Esophagus muscularis mucosa (tissue), 4 donors: ENCODE measurements around the gene SERPINH1. TPM values are rescaled to one million over a fixed set of nuclear protein-coding genes. Genes with fewer than 3 reads are reported as not detected.

Source experiments
- DNase-seq: peaks from one replicate; pipeline ENCODE4 v3.0.0-alpha.2; 2017; ENCODE audit errors: extremely low spot score
- H3K27ac ChIP-seq, 4 donors: fragments of 200-600 bp; sonication (generic); replicated peaks in 1 of 4; 1 replicate in 3 of 4; 2 replicates in 1 of 4; pipeline ENCODE4 v1.5.1; 2016 to 2019; ENCODE audit warnings: mild to moderate bottlenecking in 1 of 4
- H3K27me3 ChIP-seq, 4 donors: fragments of 200-600 bp; sonication (generic); one replicate each; pipeline versions ENCODE4 v1.5.1 to v1.6.0; 2016 to 2019
- H3K36me3 ChIP-seq, 4 donors: fragments of 200-600 bp; sonication (generic); one replicate each; pipeline ENCODE4 v1.5.1; 2016 to 2019
- H3K4me1 ChIP-seq, 4 donors: fragments of 200-600 bp; sonication (generic); one replicate each; pipeline ENCODE4 v1.5.1; 2016 to 2019
- H3K4me3 ChIP-seq, 4 donors: fragments of 200-600 bp; sonication (generic); 1 replicate in 2 of 4; 2 replicates in 2 of 4; pipeline ENCODE4 v1.5.1; 2016 to 2019; ENCODE audit warnings: mild to moderate bottlenecking in 4 of 4, moderate library complexity in 1 of 4
- H3K9me3 ChIP-seq, 4 donors: fragments of 200-600 bp; sonication (generic); 1 replicate in 3 of 4; 2 replicates in 1 of 4; pipeline ENCODE4 v1.5.1; 2016 to 2019
- CTCF ChIP-seq, 3 experiments: fragments of 200-600 bp in 2 of 3; fragments of 450-650 bp in 1 of 3; sonication (generic) in 2 of 3; IDR thresholded peaks; one replicate each; pipeline ENCODE4 v1.5.1; 2017 to 2019; ENCODE audit warnings: antibody characterized with exemption in 3 of 3, mild to moderate bottlenecking in 2 of 3, moderate library complexity in 1 of 3
- EP300 ChIP-seq: sonication (generic); formaldehyde crosslinking; IDR thresholded peaks from one replicate; pipeline ENCODE4 v1.6.1; 2017; ENCODE audit warnings: antibody characterized with exemption
- POLR2A ChIP-seq: fragments of 450-650 bp; IDR thresholded peaks from one replicate; pipeline ENCODE4 v1.6.1; 2017; ENCODE audit warnings: antibody characterized with exemption, moderate library complexity, mild to moderate bottlenecking, low read depth
- POLR2AphosphoS5 ChIP-seq, 2 donors: sonication (generic); formaldehyde crosslinking; IDR thresholded peaks; one replicate each; pipeline ENCODE4 v1.6.1; 2017; ENCODE audit warnings: antibody characterized with exemption in 2 of 2
- WGBS: methylation state at CpG from one replicate; pipeline ENCODE4 v1.1.5; 2018; 5-methylcytosine and 5-hydroxymethylcytosine counted together
- intact Hi-C: fragments of 100-400 bp; cut with DNase I; formaldehyde crosslinking; loops from one replicate; pipeline ENCODE4 v1.15.1; 2023
- total RNA-seq, 4 donors: library from RNA; depleted of rRNA; stranded (reverse); fragments of >200 nt; gene quantifications; one replicate each; pipeline versions ENCODE4 v1.1.0 to v1.2.1, GENCODE V29; 2016

Gene SERPINH1
- total RNA-seq, 4 donors from 2014 or later: 162 to 270 (median 219) TPM

GRCh38 chr11:75600356-75600755 is 38.3 kb downstream of the SERPINH1 start:
- no peak for DNase-seq
- H3K27me3 ChIP-seq: no peaks in the 10 kb centered on the region
- no peaks in the 10 kb centered on the region for H3K9me3 ChIP-seq
- H3K4me1 ChIP-seq: peaks cover 0 to 9% (median 1%) of the 10 kb centered on the region in 4 donors
- TF ChIP-seq POLR2AphosphoS5 (IDR thresholded peaks at IDR 0.05) (no peak), POLR2A (no peak), CTCF (IDR thresholded peaks at IDR 0.05) (no peak), EP300 (no peak)
- no peak overlapping the region for H3K4me3 ChIP-seq
- no peak overlapping the region for H3K27ac ChIP-seq
- 94% methylated on average over 3 of the region's 3 CpGs for WGBS
- H3K36me3 ChIP-seq: peaks cover 0 to 9% (median 1%) of the 10 kb centered on the region in 4 donors
- intact Hi-C loops: no loop called here

GRCh38 chr11:75601494-75601893 is 39.4 kb downstream of the SERPINH1 start:
- Histone ChIP-seq H3K27me3 (no peaks in the 10 kb centered on the region), H3K27ac (no peak overlapping the region), H3K4me3 (no peak overlapping the region), H3K4me1 (peaks cover 0 to 9% (median 0%) of the 10 kb centered on the region in 4 donors), H3K9me3 (no peaks in the 10 kb centered on the region), H3K36me3 (peaks cover 0 to 20% (median 6%) of the 10 kb centered on the region in 4 donors)
- intact Hi-C loops: no loop called here
- TF ChIP-seq CTCF (IDR thresholded peaks at IDR 0.05): no peak
- TF ChIP-seq EP300: no peak
- no peak for TF ChIP-seq POLR2AphosphoS5 (IDR thresholded peaks at IDR 0.05)
- no peak for TF ChIP-seq POLR2A
- WGBS: 95% methylated on average over 6 of the region's 7 CpGs
- DNase-seq: no peak

DNA sequence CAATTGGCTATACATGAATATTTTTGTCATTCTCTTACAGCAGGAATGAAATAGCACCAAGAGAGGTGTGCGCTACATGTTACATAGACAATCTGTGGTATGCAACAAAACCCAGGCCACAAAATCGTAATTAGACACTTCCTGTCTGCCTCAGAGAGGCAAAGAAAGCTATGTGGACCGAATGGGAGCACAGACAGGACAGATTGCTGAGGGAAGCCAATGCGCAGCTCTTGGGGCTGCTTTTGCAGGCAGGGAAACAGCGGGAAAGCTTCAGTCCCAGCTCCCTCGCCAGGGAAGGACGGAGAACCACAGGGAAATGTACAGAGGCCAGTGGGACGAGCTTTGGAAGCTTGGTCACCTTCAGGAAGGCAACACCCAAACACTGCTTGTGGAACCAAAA is 40.9 kb downstream of the SERPINH1 start:
- intact Hi-C loops: no loop called here
- WGBS: 84% methylated on average over 8 of the region's 8 CpGs
- TF ChIP-seq POLR2AphosphoS5 (IDR thresholded peaks at IDR 0.05) (no peak), CTCF (IDR thresholded peaks at IDR 0.05) (no peak), POLR2A (no peak), EP300 (no peak)

DNA sequence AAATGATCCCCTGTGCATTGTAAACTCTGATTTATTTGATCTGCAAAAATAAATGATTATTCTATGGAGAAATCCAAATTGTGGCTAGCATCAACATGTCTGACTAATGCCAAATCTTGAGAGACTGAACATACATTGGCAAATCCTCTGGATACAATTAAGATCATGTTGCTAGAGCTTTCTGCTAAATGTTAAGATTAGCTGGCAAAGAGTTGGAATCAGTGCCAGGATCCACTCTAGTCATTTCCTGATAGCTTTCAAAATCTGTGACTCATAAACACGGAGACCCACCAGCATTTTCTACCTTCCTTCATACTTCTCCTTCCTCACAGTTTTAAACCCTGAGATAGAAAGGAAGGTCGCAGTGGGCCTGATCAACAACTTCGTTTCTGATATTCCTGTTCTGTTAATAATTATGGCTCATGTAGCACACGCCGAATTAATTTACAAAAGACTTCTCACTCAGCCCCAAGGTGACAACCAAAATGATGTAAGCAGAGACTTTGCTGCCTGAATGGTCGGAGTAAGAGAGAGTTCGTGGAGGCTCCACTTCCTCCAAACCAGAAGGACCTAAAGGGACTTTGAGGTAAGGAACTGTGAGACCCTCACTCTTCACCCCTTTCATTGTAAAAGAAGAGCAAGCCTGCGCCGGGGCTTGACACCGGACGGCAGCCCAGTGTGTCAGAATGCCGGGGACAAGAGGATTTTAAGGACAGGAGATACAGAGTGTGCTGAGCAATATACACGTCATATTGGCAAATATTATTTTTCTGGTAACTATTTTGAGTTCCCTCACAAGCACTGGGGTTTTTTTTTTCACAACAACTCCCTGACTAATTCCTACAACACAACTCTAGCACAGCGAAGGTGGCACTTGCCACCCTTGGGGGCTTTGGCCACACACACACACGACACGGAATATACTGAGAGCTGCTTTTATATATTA is 42.0 kb downstream of the SERPINH1 start:
- H3K4me3 ChIP-seq: no peak overlapping the region
- intact Hi-C loops: no loop called here
- no peaks in the 10 kb centered on the region for H3K27me3 ChIP-seq
- no peaks in the 10 kb centered on the region for H3K4me1 ChIP-seq
- no peak for DNase-seq
- peaks cover 0 to 34% (median 10%) of the 10 kb centered on the region in 4 donors for H3K36me3 ChIP-seq
- TF ChIP-seq EP300 (no peak), POLR2AphosphoS5 (IDR thresholded peaks at IDR 0.05) (no peak), CTCF (IDR thresholded peaks at IDR 0.05) (no peak), POLR2A (no peak)
- H3K27ac ChIP-seq: no peak overlapping the region
- WGBS: 89% methylated on average over 16 of the region's 16 CpGs
- H3K9me3 ChIP-seq: no peaks in the 10 kb centered on the region

More for the DNA sequence above, 40.9 kb downstream of the SERPINH1 start:
- Histone ChIP-seq H3K4me3 (no peak overlapping the region), H3K27me3 (no peaks in the 10 kb centered on the region), H3K9me3 (no peaks in the 10 kb centered on the region), H3K4me1 (peaks cover 0 to 6% (median 0%) of the 10 kb centered on the region in 4 donors), H3K36me3 (peaks cover 0 to 33% (median 10%) of the 10 kb centered on the region in 4 donors), H3K27ac (no peak overlapping the region)
- no peak for DNase-seq
